ENCODE data around the gene KCNN3.

Gene KCNN3

GRCh38 chr1:154799188-154799587 is 70.9 kb downstream of the KCNN3 start (continued):
- TF ChIP-seq CSRNP3 (CRISPR knock-in tag; IDR thresholded peaks at IDR 0.05) (no peak), ESRRG (CRISPR knock-in tag; IDR thresholded peaks at IDR 0.05) (no peak), ZC3H10 (CRISPR knock-in tag; IDR thresholded peaks at IDR 0.05) (no peak), PPARA (CRISPR knock-in tag; IDR thresholded peaks at IDR 0.05; ENCODE audit: borderline replicate concordance) (no peak), ZNF8 (CRISPR knock-in tag; IDR thresholded peaks at IDR 0.05) (no peak), ZNF565 (CRISPR knock-in tag; conservative IDR thresholded peaks at IDR 0.05; ENCODE audit: low read depth) (no peak), ARNTL (CRISPR knock-in tag; IDR thresholded peaks at IDR 0.05; ENCODE audit: borderline replicate concordance, low read depth) (no peak), ISL1 (CRISPR knock-in tag; IDR thresholded peaks at IDR 0.05) (no peak)

GRCh38 chr1:154798645-154799044 is 71.4 kb downstream of the KCNN3 start:
- no peak for TF ChIP-seq TCF4 (CRISPR knock-in tag; IDR thresholded peaks at IDR 0.05; ENCODE audit: borderline replicate concordance)
- no peak for TF ChIP-seq TOX (CRISPR knock-in tag; IDR thresholded peaks at IDR 0.05; ENCODE audit: borderline replicate concordance)
- no peak for TF ChIP-seq SNAI2 (CRISPR knock-in tag; IDR thresholded peaks at IDR 0.05)
- no peak for TF ChIP-seq ZNF8 (CRISPR knock-in tag; IDR thresholded peaks at IDR 0.05)
- no peak for TF ChIP-seq POU6F1 (CRISPR knock-in tag; IDR thresholded peaks at IDR 0.05; ENCODE audit: borderline replicate concordance, low read depth)
- no peak for TF ChIP-seq CREB5 (CRISPR knock-in tag; IDR thresholded peaks at IDR 0.05; ENCODE audit: low read depth)
- no peak for TF ChIP-seq PATZ1 (CRISPR knock-in tag; IDR thresholded peaks at IDR 0.05; ENCODE audit: borderline replicate concordance)
- no peak for TF ChIP-seq CSDC2 (CRISPR knock-in tag; IDR thresholded peaks at IDR 0.05)
- TF ChIP-seq PPARA (CRISPR knock-in tag; IDR thresholded peaks at IDR 0.05; ENCODE audit: borderline replicate concordance): no peak
- TF ChIP-seq ZNF70 (CRISPR knock-in tag; IDR thresholded peaks at IDR 0.05): no peak
- no peak for TF ChIP-seq TSHZ2 (CRISPR knock-in tag; IDR thresholded peaks at IDR 0.05)
- no peak for TF ChIP-seq CSRNP3 (CRISPR knock-in tag; IDR thresholded peaks at IDR 0.05)
- no peak for TF ChIP-seq ESRRG (CRISPR knock-in tag; IDR thresholded peaks at IDR 0.05)
- TF ChIP-seq ARNTL (CRISPR knock-in tag; IDR thresholded peaks at IDR 0.05; ENCODE audit: borderline replicate concordance, low read depth): no peak
- no peak for TF ChIP-seq ISL1 (CRISPR knock-in tag; IDR thresholded peaks at IDR 0.05)
- no peak for TF ChIP-seq BACH2 (CRISPR knock-in tag; IDR thresholded peaks at IDR 0.05; ENCODE audit: borderline replicate concordance)
- TF ChIP-seq OSR1 (CRISPR knock-in tag; IDR thresholded peaks at IDR 0.05): no peak
- TF ChIP-seq ZNF565 (CRISPR knock-in tag; conservative IDR thresholded peaks at IDR 0.05; ENCODE audit: low read depth): no peak
- TF ChIP-seq RARB (CRISPR knock-in tag; IDR thresholded peaks at IDR 0.05): no peak
- TF ChIP-seq ZFP30 (CRISPR knock-in tag; IDR thresholded peaks at IDR 0.05): no peak

More at GRCh38 chr1:154798645-154799044, 71.4 kb downstream of the KCNN3 start:
- no peak for ATAC-seq

Measured in SK-N-SH treated with all-trans-retinoic acid at 6 μM for 48 hours (cell line).